GM23338 (cell line): Measurements from ENCODE around the gene NFS1. TPM values are rescaled to one million over a fixed set of nuclear protein-coding genes. Genes with fewer than 3 reads are reported as not detected.

Experiments
- ATAC-seq: fragments of 200-7000 bp; cut with Tn5 transposase; 3 replicates; pipeline ENCODE4 v1.9.1; 2020
- DNase-seq: peaks from one replicate; pipeline ENCODE4 v3.0.0-alpha.2; 2015; ENCODE audit warnings: low spot score
- H2AFZ ChIP-seq: fragments of 200-600 bp; sonication (generic); 2 replicates; pipeline ENCODE4 v1.8.0; 2016; ENCODE audit warnings: antibody characterized with exemption, mild to moderate bottlenecking, moderate library complexity
- H3F3A ChIP-seq: fragments of 200-600 bp; sonication (generic); replicated peaks from 2 replicates; pipeline ENCODE4 v1.8.0; 2017; ENCODE audit warnings: antibody characterized with exemption, mixed run types, low read depth
- H3K27ac ChIP-seq: fragments of 200-600 bp; sonication (generic); 2 replicates; pipeline ENCODE4 v1.6.1; 2016; ENCODE audit warnings: low read depth
- H3K27me3 ChIP-seq: fragments of 200-600 bp; sonication (generic); 2 replicates; pipeline ENCODE4 v1.8.0; 2016; ENCODE audit warnings: mild to moderate bottlenecking, mixed run types, moderate library complexity; ENCODE audit not compliant: insufficient read depth
- H3K36me3 ChIP-seq: fragments of 200-600 bp; sonication (generic); 2 replicates; pipeline ENCODE4 v1.8.0; 2016; ENCODE audit warnings: mild to moderate bottlenecking; ENCODE audit not compliant: insufficient read depth
- H3K4me1 ChIP-seq: fragments of 200-600 bp; sonication (generic); 2 replicates; pipeline ENCODE4 v1.8.0; 2016; ENCODE audit warnings: mild to moderate bottlenecking, moderate library complexity; ENCODE audit not compliant: insufficient read depth
- H3K4me2 ChIP-seq: fragments of 200-600 bp; sonication (generic); 2 replicates; pipeline ENCODE4 v1.7.1; 2017; ENCODE audit warnings: mixed run types
- H3K4me3 ChIP-seq: fragments of 200-600 bp; sonication (generic); 2 replicates; pipeline ENCODE4 v1.6.1; 2016; ENCODE audit warnings: mixed run types
- H3K79me2 ChIP-seq: fragments of 200-600 bp; sonication (generic); replicated peaks from 2 replicates; pipeline ENCODE4 v1.8.0; 2017; ENCODE audit warnings: mild to moderate bottlenecking; ENCODE audit not compliant: insufficient read depth
- H3K9me2 ChIP-seq: fragments of 200-600 bp; sonication (generic); 2 replicates; pipeline ENCODE4 v1.8.0; 2017; ENCODE audit not compliant: insufficient read depth
- H4K20me1 ChIP-seq: fragments of 200-600 bp; sonication (generic); replicated peaks from 2 replicates; pipeline ENCODE4 v1.8.0; 2017; ENCODE audit warnings: mild to moderate bottlenecking; ENCODE audit not compliant: insufficient read depth
- H3K27ac Mint-ChIP-seq: 2 replicates; pipeline ENCODE4 v1.8.0; 2020; ENCODE audit warnings: inconsistent platforms, mild to moderate bottlenecking, moderate library complexity, mixed read lengths
- H3K27me3 Mint-ChIP-seq: 3 replicates; pipeline ENCODE4 v1.8.0; 2022; ENCODE audit warnings: low read depth, mild to moderate bottlenecking, moderate library complexity, mixed read lengths, inconsistent platforms; ENCODE audit not compliant: insufficient read depth, poor library complexity
- H3K36me3 Mint-ChIP-seq: 3 replicates; pipeline ENCODE4 v1.8.0; 2021; ENCODE audit warnings: low read depth, mild to moderate bottlenecking, inconsistent platforms, moderate library complexity, mixed read lengths
- H3K4me1 Mint-ChIP-seq: 3 replicates; pipeline ENCODE4 v1.8.0; 2020; ENCODE audit warnings: mild to moderate bottlenecking, inconsistent platforms, mixed read lengths
- H3K4me3 Mint-ChIP-seq: 3 replicates; pipeline ENCODE4 v1.8.0; 2021; ENCODE audit warnings: moderate library complexity, mild to moderate bottlenecking, inconsistent platforms, mixed read lengths
- H3K9me3 Mint-ChIP-seq: 3 replicates; pipeline ENCODE4 v1.8.0; 2020; ENCODE audit warnings: moderate library complexity, mild to moderate bottlenecking, inconsistent platforms, mixed read lengths
- POLR2AphosphoS5 ChIP-seq: IDR thresholded peaks from 2 replicates; pipeline ENCODE4 v1.6.1; 2016; ENCODE audit warnings: antibody characterized with exemption, low read depth
- STAT1 ChIP-seq: IDR thresholded peaks from one replicate; pipeline ENCODE4 v1.6.1; 2016; ENCODE audit warnings: antibody characterized with exemption; ENCODE audit not compliant: unreplicated experiment
- ZNF114 ChIP-seq: fragments of 250-450 bp; sonication (Bioruptor Pico); IDR thresholded peaks from 2 replicates; pipeline ENCODE4 v1.5.0; 2020; ENCODE audit warnings: mild to moderate bottlenecking, moderate library complexity
- ZNF331 ChIP-seq: fragments of 250-450 bp; sonication (Bioruptor Pico); IDR thresholded peaks from 2 replicates; pipeline ENCODE4 v1.5.0; 2020; ENCODE audit warnings: low read depth, mild to moderate bottlenecking, moderate library complexity
- polyA plus RNA-seq: library from polyadenylated mRNA; unstranded; fragments of >200 nt; fragmentation: Nextera tagmentation; extraction: Ambion mirVana; gene quantifications from 2 replicates; pipeline ENCODE4 v1.2.1, GENCODE V29; 2016
- total RNA-seq: library from RNA; depleted of rRNA; stranded (reverse); fragments of >200 nt; shearing (Covaris generic); gene quantifications from 2 replicates; pipeline ENCODE4 v1.2.3, GENCODE V29; 2014
- TF ChIP-seq, protein P1 (sequence below): fragments of 250-450 bp; sonication (Bioruptor Pico); IDR thresholded peaks from 2 replicates; pipeline ENCODE4 v1.5.0; 2020; ENCODE audit warnings: mild to moderate bottlenecking, moderate library complexity

The NFS1 gene
- total and polyA plus RNA-seq, 2 experiments from 2014 or later = 22.8 to 35.7 TPM

DNA sequence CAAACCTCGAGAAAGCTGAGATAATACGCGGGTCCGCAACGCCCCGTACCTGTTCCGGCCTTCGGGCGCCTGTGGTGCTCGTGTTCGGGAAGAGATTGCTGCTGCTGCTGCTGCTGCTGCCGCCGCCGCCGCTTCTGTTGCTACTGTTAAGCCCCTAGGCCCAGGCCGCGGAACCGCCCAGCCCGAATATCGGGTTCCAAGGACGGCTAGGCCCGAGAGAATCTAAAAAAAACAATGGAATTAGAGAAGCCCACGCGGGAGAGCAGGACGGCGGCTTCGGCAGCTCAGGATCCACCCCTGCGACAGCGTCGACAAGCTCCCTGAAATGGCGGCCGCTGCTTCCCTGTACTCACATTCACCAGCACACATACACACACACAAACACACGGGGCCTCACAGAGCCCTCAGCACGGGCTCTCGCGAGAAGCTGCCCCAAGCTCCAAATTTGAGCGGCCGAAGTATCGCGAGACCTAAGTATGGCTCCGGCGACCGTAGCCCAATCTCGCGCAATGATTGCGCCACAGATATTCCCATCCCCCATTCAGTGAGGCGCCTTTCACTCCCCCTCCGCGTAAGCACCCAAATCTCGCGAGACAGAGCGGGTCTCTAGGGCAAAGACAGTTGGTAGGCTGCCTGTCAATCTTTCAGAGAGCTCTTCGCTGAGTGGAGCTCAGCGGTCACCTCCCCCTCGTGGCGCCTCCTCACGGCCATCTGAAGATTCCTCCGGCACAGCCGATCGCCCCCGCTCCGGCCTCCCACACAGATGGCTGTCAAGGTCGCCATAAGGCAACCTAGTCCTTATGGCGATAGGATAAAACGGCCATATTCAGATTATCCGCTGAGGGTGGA lies 43.0 kb upstream of the NFS1 start, which contains the start of gene RBM39 (continued):
- TF ChIP-seq, protein P1, sequence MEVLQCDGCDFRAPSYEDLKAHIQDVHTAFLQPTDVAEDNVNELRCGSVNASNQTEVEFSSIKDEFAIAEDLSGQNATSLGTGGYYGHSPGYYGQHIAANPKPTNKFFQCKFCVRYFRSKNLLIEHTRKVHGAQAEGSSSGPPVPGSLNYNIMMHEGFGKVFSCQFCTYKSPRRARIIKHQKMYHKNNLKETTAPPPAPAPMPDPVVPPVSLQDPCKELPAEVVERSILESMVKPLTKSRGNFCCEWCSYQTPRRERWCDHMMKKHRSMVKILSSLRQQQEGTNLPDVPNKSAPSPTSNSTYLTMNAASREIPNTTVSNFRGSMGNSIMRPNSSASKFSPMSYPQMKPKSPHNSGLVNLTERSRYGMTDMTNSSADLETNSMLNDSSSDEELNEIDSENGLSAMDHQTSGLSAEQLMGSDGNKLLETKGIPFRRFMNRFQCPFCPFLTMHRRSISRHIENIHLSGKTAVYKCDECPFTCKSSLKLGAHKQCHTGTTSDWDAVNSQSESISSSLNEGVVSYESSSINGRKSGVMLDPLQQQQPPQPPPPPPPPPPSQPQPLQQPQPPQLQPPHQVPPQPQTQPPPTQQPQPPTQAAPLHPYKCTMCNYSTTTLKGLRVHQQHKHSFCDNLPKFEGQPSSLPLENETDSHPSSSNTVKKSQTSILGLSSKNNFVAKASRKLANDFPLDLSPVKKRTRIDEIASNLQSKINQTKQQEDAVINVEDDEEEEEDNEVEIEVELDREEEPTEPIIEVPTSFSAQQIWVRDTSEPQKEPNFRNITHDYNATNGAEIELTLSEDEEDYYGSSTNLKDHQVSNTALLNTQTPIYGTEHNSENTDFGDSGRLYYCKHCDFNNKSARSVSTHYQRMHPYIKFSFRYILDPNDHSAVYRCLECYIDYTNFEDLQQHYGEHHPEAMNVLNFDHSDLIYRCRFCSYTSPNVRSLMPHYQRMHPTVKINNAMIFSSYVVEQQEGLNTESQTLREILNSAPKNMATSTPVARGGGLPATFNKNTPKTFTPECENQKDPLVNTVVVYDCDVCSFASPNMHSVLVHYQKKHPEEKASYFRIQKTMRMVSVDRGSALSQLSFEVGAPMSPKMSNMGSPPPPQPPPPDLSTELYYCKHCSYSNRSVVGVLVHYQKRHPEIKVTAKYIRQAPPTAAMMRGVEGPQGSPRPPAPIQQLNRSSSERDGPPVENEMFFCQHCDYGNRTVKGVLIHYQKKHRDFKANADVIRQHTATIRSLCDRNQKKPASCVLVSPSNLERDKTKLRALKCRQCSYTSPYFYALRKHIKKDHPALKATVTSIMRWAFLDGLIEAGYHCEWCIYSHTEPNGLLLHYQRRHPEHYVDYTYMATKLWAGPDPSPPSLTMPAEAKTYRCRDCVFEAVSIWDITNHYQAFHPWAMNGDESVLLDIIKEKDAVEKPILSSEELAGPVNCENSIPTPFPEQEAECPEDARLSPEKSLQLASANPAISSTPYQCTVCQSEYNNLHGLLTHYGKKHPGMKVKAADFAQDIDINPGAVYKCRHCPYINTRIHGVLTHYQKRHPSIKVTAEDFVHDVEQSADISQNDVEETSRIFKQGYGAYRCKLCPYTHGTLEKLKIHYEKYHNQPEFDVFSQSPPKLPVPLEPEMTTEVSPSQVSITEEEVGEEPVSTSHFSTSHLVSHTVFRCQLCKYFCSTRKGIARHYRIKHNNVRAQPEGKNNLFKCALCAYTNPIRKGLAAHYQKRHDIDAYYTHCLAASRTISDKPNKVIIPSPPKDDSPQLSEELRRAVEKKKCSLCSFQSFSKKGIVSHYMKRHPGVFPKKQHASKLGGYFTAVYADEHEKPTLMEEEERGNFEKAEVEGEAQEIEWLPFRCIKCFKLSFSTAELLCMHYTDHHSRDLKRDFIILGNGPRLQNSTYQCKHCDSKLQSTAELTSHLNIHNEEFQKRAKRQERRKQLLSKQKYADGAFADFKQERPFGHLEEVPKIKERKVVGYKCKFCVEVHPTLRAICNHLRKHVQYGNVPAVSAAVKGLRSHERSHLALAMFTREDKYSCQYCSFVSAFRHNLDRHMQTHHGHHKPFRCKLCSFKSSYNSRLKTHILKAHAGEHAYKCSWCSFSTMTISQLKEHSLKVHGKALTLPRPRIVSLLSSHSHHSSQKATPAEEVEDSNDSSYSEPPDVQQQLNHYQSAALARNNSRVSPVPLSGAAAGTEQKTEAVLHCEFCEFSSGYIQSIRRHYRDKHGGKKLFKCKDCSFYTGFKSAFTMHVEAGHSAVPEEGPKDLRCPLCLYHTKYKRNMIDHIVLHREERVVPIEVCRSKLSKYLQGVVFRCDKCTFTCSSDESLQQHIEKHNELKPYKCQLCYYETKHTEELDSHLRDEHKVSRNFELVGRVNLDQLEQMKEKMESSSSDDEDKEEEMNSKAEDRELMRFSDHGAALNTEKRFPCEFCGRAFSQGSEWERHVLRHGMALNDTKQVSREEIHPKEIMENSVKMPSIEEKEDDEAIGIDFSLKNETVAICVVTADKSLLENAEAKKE = no peak
- TF ChIP-seq STAT1 (no peak), ZNF331 (no peak)

DNA sequence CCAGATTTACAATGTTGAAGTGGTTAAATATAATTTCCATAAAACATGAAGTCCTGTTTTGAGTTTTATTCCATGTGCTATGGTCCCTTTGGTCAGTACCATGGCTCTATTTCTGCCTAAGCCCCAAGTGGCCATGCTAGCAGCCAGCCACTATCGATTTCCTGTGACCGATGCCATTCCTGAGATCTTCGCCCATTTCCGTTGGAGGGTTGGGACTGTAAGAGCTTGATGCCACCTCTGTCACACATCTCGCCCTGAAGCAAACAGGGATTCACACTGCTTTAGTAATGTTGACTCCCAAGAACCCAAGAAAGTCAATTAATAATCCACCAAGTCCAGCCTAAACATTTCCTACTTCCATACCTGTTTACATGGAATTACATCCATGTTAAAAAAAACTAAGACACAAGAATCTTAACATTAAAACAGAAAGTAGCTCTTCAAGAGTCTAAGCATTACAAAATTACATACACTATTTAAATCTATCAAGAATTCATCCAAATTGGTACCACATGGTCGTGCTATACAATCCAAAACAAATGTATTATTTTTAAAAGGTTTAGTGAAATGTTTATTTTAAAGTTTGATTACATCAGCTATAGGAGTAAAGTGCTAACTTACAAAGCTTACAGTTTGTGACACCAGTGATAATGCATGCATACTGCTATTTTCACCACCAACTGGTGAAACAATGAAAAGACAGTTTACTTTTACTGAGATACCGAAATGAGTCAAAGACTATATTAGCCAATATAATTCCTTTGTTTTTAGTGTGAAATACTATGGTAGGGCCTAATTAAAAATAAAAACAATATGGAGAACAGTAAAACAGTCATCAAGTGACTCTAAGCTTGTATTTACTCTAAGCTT lies 40.4 kb upstream of the NFS1 start:
- Histone ChIP-seq H4K20me1 (peaks cover 63% of the 10 kb centered on the region), H3K4me2 (peak overlapping the region; percentile 82)
- no peak for ATAC-seq

More for the DNA sequence above, 40.4 kb upstream of the NFS1 start:
- Histone ChIP-seq H3K9me2 (no peaks in the 10 kb centered on the region), H3K27me3 (no peaks in the 10 kb centered on the region), H3K4me3 (peak overlapping the region; percentile 84), H2AFZ (no peak overlapping the region), H3K4me1 (peaks cover 17% of the 10 kb centered on the region), H3F3A (0 out of 2 replicates have a peak, but pooled peaks cover 13% of the 10 kb centered on the region), H3K27ac (0 out of 2 replicates have a peak overlapping the region, but pooled peaks have one; percentile 16), H3K36me3 (peaks cover 54% of the 10 kb centered on the region), H3K79me2 (peaks cover 74% of the 10 kb centered on the region)
- peak; percentile 28 for DNase-seq
- peaks cover 25% of the 10 kb centered on the region for H3K27me3 Mint-ChIP-seq
- peak overlapping the region; percentile 90 for H3K4me3 Mint-ChIP-seq
- peaks cover 33% of the 10 kb centered on the region for H3K4me1 Mint-ChIP-seq
- peak overlapping the region; percentile 74 for H3K27ac Mint-ChIP-seq
- peaks cover 4% of the 10 kb centered on the region; the same call in 1 of the 3 replicates for H3K9me3 Mint-ChIP-seq
- peaks cover 73% of the 10 kb centered on the region for H3K36me3 Mint-ChIP-seq
- TF ChIP-seq ZNF114 (CRISPR knock-in tag) (no peak), POLR2AphosphoS5 (peak; percentile 14; the same call in 1 of the 2 replicates)
- TF ChIP-seq, protein P1 = no peak
